Left lung (tissue), 10 donors: ENCODE data around the gene F11. TPM values are rescaled to one million over a fixed set of nuclear protein-coding genes. Genes with fewer than 3 reads are reported as not detected.

Experiments used
- ATAC-seq: fragments of 200-7000 bp; cut with Tn5 transposase; one replicate; pipeline ENCODE4 v1.9.1; 2020; ENCODE audit warnings: moderate library complexity
- DNase-seq, 4 donors: peaks; one replicate each; pipeline ENCODE4 v3.0.0-alpha.2; 2013 to 2020
- H3K27ac ChIP-seq, 2 donors: fragments of 200-600 bp; sonication (generic) in 1 of 2; one replicate each; pipeline versions ENCODE4 v1.5.0 to v1.8.0; 2020 to 2021
- H3K27me3 ChIP-seq, 2 donors: fragments of 200-600 bp; sonication (generic) in 1 of 2; one replicate each; pipeline versions ENCODE4 v1.5.0 to v1.8.0; 2020 to 2021
- H3K36me3 ChIP-seq, 2 donors: fragments of 200-600 bp; sonication (generic) in 1 of 2; one replicate each; pipeline versions ENCODE4 v1.5.0 to v1.8.0; 2020 to 2021
- H3K4me1 ChIP-seq, 2 donors: fragments of 200-600 bp; one replicate each; pipeline ENCODE4 v1.8.0; 2021
- H3K4me3 ChIP-seq, 2 donors: fragments of 200-600 bp; sonication (generic) in 1 of 2; one replicate each; pipeline versions ENCODE4 v1.5.0 to v1.8.0; 2020 to 2021; ENCODE audit warnings: mild to moderate bottlenecking in 1 of 2
- H3K9me3 ChIP-seq, 2 donors: fragments of 200-600 bp; sonication (generic) in 1 of 2; one replicate each; pipeline versions ENCODE4 v1.5.0 to v1.8.0; 2020 to 2021
- intact Hi-C, 2 donors: fragments of 100-400 bp; cut with DNase I; formaldehyde crosslinking; loops; one replicate each; pipeline versions ENCODE4 v1.11.2 to v1.14.2; 2022
- polyA plus RNA-seq, 6 donors: library from polyadenylated mRNA; unstranded; fragments of 120-200 nt; gene quantifications; one replicate each; pipeline ENCODE4 v1.2.1, GENCODE V29; 2013; ENCODE audit not compliant: insufficient read length in 6 of 6
- total RNA-seq, 2 donors: library from RNA; stranded (reverse); fragmentation: NEBNext Ultra II Directional; extraction: Animal tissue kit (Norgen Biotek cat#: 25700); gene quantifications; one replicate each; pipeline ENCODE4 v1.2.1, GENCODE V29; 2021
- TF ChIP-seq, protein P1 (sequence below), 2 donors: fragments of 200-600 bp; sonication (generic) in 1 of 2; IDR thresholded peaks; one replicate each; pipeline versions ENCODE4 v1.5.0 to v1.8.0; 2021; ENCODE audit warnings: antibody characterized with exemption in 2 of 2
- donor health status: DM: no; HTN: yes; CAD: no.
- donor health status: DM: no; HTN: no; CAD: no.

The F11 gene
- total and polyA plus RNA-seq, 8 donors: 0.46 to 5.4 (median 1.2) TPM

GRCh38 chr4:186250760-186251159, 15.2 kb upstream of the F11 start:
- Histone ChIP-seq H3K27me3 (no peaks in the 10 kb centered on the region), H3K4me3 (no peak overlapping the region), H3K4me1 (no peaks in the 10 kb centered on the region), H3K9me3 (no peaks in the 10 kb centered on the region), H3K36me3 (no peaks in the 10 kb centered on the region), H3K27ac (no peak overlapping the region)
- TF ChIP-seq, protein P1, sequence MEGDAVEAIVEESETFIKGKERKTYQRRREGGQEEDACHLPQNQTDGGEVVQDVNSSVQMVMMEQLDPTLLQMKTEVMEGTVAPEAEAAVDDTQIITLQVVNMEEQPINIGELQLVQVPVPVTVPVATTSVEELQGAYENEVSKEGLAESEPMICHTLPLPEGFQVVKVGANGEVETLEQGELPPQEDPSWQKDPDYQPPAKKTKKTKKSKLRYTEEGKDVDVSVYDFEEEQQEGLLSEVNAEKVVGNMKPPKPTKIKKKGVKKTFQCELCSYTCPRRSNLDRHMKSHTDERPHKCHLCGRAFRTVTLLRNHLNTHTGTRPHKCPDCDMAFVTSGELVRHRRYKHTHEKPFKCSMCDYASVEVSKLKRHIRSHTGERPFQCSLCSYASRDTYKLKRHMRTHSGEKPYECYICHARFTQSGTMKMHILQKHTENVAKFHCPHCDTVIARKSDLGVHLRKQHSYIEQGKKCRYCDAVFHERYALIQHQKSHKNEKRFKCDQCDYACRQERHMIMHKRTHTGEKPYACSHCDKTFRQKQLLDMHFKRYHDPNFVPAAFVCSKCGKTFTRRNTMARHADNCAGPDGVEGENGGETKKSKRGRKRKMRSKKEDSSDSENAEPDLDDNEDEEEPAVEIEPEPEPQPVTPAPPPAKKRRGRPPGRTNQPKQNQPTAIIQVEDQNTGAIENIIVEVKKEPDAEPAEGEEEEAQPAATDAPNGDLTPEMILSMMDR (IDR thresholded peaks at IDR 0.05): no peak
- DNase-seq (no peak), ATAC-seq (no peak)
- intact Hi-C loops: no loop called here

DNA sequence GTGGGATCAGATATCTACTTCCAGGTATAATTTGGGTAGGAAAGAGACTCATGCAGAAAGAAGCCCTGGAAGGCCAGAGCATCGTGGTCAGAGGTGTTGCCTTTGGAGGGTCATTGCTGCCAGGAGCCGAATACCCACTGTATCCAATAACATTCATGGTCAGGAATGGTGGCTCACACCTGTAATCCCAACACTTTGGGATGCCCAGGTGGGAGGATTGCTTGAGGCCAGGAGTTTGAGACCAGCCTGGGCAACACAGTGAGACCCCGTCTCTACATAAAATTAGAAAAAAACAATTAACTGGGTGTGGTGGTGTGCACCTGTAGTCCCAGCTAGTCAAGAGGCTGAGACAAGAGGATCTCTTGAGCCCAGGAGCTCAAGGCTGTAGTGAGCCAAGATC, 10.9 kb upstream of the F11 start:
- no peaks in the 10 kb centered on the region for H3K27me3 ChIP-seq
- ATAC-seq (no peak), DNase-seq (no peak)
- TF ChIP-seq, protein P1 (IDR thresholded peaks at IDR 0.05): no peak
- H3K4me1 ChIP-seq: no peaks in the 10 kb centered on the region
- no peak overlapping the region for H3K27ac ChIP-seq
- no peaks in the 10 kb centered on the region for H3K36me3 ChIP-seq
- no peak overlapping the region for H3K4me3 ChIP-seq
- intact Hi-C loops: no loop called here
- no peaks in the 10 kb centered on the region for H3K9me3 ChIP-seq

- no peak overlapping the region for H3K4me3 ChIP-seq
- no peak for DNase-seq
- TF ChIP-seq, protein P1 (IDR thresholded peaks at IDR 0.05): no peak
- H3K9me3 ChIP-seq: no peaks in the 10 kb centered on the region
- no peak overlapping the region for H3K27ac ChIP-seq
- H3K36me3 ChIP-seq: no peaks in the 10 kb centered on the region
- intact Hi-C loops: no loop called here
- no peak for ATAC-seq
- no peaks in the 10 kb centered on the region for H3K27me3 ChIP-seq
- H3K4me1 ChIP-seq: no peaks in the 10 kb centered on the region
These were observed 7.7 kb upstream of the F11 start for GRCh38 chr4:186258216-186258811.

DNA sequence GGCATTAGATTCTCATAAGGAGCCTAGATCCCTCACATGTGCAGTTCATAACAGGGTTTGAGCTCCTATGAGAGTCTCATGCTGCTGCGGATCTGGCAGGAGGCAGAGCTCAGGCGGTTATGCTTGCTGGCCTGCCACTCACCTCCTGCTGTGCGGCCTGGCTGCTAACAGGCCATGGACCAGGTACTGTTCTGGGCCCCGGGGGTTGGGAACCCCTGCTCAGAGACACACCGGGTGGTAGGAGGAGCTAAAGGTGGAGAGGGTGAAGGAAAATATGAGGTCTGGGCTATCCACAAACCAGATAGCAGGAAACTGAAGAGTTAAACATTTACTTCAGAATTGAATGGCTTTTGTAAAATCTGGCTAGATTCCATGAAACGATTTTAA, 5.9 kb upstream of the F11 start:
- TF ChIP-seq, protein P1 (IDR thresholded peaks at IDR 0.05): no peak
- Histone ChIP-seq H3K36me3 (no peaks in the 10 kb centered on the region), H3K27me3 (no peaks in the 10 kb centered on the region), H3K4me3 (no peak overlapping the region), H3K9me3 (no peaks in the 10 kb centered on the region), H3K4me1 (no peaks in the 10 kb centered on the region), H3K27ac (no peak overlapping the region)
- DNase-seq: no peak
- intact Hi-C loops: no loop called here
- ATAC-seq: no peak

GRCh38 chr4:186260504-186261448, 5.2 kb upstream of the F11 start:
- TF ChIP-seq, protein P1 (IDR thresholded peaks at IDR 0.05): no peak
- Histone ChIP-seq H3K36me3 (no peaks in the 10 kb centered on the region), H3K9me3 (no peaks in the 10 kb centered on the region), H3K27me3 (no peaks in the 10 kb centered on the region), H3K4me3 (no peak overlapping the region), H3K4me1 (no peaks in the 10 kb centered on the region), H3K27ac (no peak overlapping the region)
- ATAC-seq (no peak), DNase-seq (no peak)
- intact Hi-C loops: no loop called here
